ENCODE results near the gene TWNK. TPM values are rescaled to one million over a fixed set of nuclear protein-coding genes. Genes with fewer than 3 reads are reported as not detected.
A peak's percentile ranks its signal among the peaks of the same experiment; 100 is the strongest.

Gene TWNK
- total RNA-seq, 4 donors from 2014 or later: 4.2 to 9.2 (median 6.4) TPM

DNA sequence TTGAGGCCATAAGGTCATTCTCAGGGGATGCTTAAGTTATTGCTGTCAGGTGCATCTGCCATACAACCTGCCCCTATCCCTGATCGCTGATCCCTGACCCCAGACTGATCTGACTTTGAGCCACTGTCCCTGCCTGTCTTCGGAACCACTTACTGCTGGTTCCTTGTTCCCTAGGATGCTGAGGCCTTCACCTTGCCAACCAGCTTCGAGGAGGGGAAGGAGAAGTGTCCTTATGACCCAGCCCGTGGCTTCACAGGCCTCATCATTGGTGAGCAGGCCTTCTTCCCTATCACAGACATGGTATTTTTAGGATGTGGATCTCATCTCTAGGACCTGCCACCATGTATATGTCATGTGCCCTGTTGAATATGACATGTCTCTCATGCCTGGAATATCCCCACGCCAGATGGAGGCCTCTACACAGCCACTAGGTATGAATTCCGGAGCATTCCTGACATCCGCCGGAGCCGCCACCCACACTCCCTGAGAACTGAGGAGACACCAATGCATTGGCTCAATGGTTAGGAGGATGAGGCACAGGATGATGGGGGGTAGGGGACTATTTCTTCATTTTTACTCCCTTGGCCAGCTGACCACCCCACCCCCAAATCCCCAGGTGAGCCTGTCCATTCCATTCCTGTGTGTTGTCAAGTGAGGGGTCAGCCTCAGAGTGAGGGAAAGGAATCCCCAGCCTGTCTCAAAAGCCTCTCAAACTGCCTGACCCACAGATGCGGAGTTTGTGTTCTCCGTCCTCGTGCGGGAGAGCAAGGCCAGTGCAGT is 9.0 kb upstream of the TWNK start:
- DNase-seq (ENCODE audit: low spot score in 2 of 2): peak in 1 of 2 donors; percentile 72
- WGBS, 2 donors: 85 to 88% methylated on average over 13 of the region's 13 CpGs
- H3K4me3 ChIP-seq (ENCODE audit: low read depth, poor library complexity, severe bottlenecking): no peak overlapping the region
- intact Hi-C loops (cut with DNase I; ENCODE audit: low total_unique reads): no loop called here
- TF ChIP-seq POLR2A (IDR thresholded peaks at IDR 0.05): no peak
- TF ChIP-seq, protein P1, sequence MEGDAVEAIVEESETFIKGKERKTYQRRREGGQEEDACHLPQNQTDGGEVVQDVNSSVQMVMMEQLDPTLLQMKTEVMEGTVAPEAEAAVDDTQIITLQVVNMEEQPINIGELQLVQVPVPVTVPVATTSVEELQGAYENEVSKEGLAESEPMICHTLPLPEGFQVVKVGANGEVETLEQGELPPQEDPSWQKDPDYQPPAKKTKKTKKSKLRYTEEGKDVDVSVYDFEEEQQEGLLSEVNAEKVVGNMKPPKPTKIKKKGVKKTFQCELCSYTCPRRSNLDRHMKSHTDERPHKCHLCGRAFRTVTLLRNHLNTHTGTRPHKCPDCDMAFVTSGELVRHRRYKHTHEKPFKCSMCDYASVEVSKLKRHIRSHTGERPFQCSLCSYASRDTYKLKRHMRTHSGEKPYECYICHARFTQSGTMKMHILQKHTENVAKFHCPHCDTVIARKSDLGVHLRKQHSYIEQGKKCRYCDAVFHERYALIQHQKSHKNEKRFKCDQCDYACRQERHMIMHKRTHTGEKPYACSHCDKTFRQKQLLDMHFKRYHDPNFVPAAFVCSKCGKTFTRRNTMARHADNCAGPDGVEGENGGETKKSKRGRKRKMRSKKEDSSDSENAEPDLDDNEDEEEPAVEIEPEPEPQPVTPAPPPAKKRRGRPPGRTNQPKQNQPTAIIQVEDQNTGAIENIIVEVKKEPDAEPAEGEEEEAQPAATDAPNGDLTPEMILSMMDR (IDR thresholded peaks at IDR 0.05): no peak

DNA sequence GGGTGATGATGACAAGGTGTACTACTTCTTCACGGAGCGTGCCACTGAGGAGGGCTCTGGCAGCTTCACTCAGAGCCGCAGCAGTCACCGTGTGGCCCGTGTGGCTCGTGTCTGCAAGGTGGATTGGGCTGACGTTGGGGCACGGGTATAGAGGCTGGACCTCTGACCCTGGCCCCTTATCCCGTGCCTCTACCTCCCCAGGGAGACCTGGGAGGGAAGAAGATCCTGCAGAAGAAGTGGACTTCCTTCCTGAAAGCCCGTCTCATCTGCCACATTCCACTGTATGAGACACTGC is 8.5 kb upstream of the TWNK start:
- no peak for DNase-seq (ENCODE audit: low spot score in 2 of 2)
- no peak for TF ChIP-seq POLR2A (IDR thresholded peaks at IDR 0.05)
- TF ChIP-seq, protein P1 (IDR thresholded peaks at IDR 0.05): no peak
- WGBS, 2 donors: 88 to 91% methylated on average over 10 of the region's 10 CpGs
- H3K4me3 ChIP-seq (ENCODE audit: low read depth, poor library complexity, severe bottlenecking): no peak overlapping the region
- intact Hi-C loops (cut with DNase I; ENCODE audit: low total_unique reads): no loop called here

DNA sequence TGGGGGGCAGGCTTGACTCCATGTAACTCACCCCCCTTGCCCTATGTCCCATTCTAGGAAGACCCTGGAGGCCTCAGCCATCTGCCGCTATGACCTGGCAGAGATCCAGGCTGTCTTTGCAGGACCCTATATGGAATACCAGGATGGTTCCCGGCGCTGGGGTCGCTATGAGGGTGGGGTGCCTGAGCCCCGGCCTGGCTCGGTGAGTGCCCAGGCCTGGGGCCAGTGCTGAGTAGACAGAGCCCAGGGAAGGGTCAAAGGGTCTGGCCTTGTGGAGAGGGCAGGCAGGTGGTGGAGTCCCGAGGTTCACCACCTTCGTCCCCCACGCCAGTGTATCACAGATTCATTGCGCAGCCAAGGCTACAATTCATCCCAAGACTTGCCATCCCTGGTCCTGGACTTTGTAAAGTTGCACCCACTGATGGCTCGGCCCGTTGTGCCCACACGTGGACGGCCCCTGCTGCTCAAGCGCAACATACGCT is 7.5 kb upstream of the TWNK start:
- DNase-seq (ENCODE audit: low spot score in 2 of 2): peak in 1 of 2 donors; percentile 78
- intact Hi-C loops (cut with DNase I; ENCODE audit: low total_unique reads): no loop called here
- WGBS, 2 donors: 94 to 95% methylated on average over 16 of the region's 16 CpGs
- H3K4me3 ChIP-seq (ENCODE audit: low read depth, poor library complexity, severe bottlenecking): no peak overlapping the region
- TF ChIP-seq, protein P1 (IDR thresholded peaks at IDR 0.05): no peak
- no peak for TF ChIP-seq POLR2A (IDR thresholded peaks at IDR 0.05)

DNA sequence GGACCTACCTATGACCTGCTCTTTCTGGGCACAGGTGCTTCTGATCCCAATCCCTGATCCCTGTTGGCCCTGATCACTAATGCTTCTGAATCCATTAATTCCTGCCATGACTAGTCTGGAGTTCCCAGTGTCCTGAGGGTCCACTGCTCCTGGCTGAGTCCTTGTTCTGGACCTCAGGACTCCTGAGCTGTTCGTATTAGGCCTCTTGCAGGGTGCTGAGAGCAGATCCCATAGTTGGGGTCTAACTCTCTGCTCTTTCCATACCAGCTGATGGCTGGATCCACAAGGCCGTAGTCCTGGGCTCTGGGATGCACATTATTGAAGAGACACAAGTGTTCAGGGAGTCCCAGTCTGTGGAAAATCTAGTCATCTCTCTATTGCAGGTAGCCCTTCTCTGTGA is 7.0 kb upstream of the TWNK start:
- no peak overlapping the region for H3K4me3 ChIP-seq (ENCODE audit: low read depth, poor library complexity, severe bottlenecking)
- TF ChIP-seq POLR2A (IDR thresholded peaks at IDR 0.05): no peak
- TF ChIP-seq, protein P1 (IDR thresholded peaks at IDR 0.05): no peak
- intact Hi-C loops (cut with DNase I; ENCODE audit: low total_unique reads): no loop called here
- DNase-seq (ENCODE audit: low spot score in 2 of 2): peak in 1 of 2 donors; percentile 31
- WGBS, 2 donors: 89 to 100% methylated on average over 2 of the region's 2 CpGs

DNA sequence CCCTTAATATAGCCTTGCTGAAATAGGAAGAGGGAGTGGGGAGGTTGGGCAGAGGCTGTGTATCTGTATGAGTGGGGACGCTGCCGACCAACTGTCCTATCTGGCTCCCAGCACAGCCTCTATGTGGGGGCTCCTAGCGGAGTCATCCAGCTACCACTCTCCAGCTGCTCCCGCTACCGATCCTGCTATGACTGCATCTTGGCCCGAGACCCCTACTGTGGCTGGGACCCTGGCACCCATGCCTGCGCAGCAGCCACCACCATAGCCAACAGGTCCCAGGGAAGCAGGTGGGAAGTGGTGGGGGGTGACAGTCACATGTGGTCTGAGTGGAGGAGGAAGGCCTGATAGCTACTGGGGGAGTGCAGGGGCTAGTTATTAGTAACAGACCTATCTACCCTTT is 6.6 kb upstream of the TWNK start:
- intact Hi-C loops (cut with DNase I; ENCODE audit: low total_unique reads): no loop called here
- no peak overlapping the region for H3K4me3 ChIP-seq (ENCODE audit: low read depth, poor library complexity, severe bottlenecking)
- WGBS, 2 donors: 93 to 94% methylated on average over 7 of the region's 7 CpGs
- DNase-seq (ENCODE audit: low spot score in 2 of 2): peak in 1 of 2 donors; percentile 77
- TF ChIP-seq, protein P1 (IDR thresholded peaks at IDR 0.05): no peak
- no peak for TF ChIP-seq POLR2A (IDR thresholded peaks at IDR 0.05)
